ENCODE results near the gene ABHD16B. TPM values are rescaled to one million over a fixed set of nuclear protein-coding genes. Genes with fewer than 3 reads are reported as not detected.

Gene ABHD16B
- total RNA-seq, 1 donor from 2014 or later, result not detected

DNA sequence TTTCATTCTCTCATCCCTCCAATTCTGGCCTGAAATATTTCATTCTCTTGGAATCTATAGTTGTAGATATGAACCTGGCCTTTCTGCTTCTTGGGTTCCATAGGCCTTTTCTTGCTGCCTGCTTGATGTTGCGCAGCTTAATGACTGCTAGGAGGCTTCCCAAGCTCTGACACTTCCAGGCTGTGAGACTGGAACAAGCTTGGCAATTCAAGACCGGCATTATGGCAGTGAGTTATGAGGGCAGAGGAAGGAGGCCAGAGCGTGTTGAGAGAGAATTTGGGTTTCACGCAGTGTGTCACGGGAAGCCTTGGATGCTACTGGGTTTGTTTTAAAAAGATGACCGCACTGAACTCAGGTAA is 32.7 kb downstream of the ABHD16B start:
- intact Hi-C loops (cut with micrococcal nuclease), result loop anchor here (1.0 to 2.0 kb wide), 8 partner anchors 62 to 374 kb away; partner anchors contain the start of genes ARFRP1, GMEB2, PPDPF and PRPF6

DNA sequence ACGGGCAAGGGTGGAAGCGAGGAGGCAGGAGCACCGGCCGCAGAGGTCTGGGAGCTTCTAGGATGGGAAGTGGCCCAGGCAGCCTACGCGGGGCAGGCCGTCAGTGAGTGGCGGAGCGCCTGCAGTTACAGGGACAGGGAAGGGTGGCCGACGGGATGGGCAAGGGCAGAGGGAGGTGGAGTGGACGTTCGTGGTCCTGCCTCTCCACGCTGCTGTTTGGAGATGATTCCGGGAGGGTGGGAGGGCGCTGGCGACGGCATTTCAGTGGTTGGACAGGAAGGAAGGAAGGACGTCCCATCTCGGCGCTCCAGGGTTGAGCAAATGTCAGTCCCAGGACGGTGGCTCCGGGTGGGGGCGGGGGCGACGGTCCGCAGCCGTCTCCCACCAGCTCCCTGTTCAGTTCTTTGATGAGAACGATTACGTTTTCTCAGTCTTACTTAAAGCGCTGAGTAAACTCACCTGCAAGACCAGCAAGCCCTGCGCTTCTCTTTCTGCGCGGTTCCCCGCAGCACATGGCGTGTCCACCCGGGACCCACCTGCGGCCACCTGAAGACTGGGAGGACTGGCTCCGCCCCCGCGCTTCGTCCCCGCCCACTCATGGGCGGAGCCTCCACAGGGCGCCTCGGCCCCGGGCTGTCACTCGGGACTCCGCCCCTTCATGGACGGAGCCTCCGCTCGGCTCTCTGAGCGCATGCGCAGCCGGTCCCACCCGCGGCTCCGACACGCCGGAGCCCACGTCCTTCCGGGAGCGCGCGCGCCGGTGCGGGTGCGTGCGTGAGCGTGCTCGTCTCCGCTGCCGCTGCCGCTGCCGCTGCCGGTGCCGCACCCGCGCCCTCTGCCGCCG is 33.3 kb downstream of the ABHD16B start, which contains the start of gene DNAJC5:
Gene DNAJC5, plus strand, starts transcription at position 769 of the 844 bp plus-strand sequence. CDS start 33,220 bp downstream, outside the sequence.
- intact Hi-C loops (cut with micrococcal nuclease), result loop anchor here (1.0 to 2.0 kb wide), 8 partner anchors 62 to 374 kb away; partner anchors contain the start of genes ARFRP1, GMEB2, PPDPF and PRPF6

DNA sequence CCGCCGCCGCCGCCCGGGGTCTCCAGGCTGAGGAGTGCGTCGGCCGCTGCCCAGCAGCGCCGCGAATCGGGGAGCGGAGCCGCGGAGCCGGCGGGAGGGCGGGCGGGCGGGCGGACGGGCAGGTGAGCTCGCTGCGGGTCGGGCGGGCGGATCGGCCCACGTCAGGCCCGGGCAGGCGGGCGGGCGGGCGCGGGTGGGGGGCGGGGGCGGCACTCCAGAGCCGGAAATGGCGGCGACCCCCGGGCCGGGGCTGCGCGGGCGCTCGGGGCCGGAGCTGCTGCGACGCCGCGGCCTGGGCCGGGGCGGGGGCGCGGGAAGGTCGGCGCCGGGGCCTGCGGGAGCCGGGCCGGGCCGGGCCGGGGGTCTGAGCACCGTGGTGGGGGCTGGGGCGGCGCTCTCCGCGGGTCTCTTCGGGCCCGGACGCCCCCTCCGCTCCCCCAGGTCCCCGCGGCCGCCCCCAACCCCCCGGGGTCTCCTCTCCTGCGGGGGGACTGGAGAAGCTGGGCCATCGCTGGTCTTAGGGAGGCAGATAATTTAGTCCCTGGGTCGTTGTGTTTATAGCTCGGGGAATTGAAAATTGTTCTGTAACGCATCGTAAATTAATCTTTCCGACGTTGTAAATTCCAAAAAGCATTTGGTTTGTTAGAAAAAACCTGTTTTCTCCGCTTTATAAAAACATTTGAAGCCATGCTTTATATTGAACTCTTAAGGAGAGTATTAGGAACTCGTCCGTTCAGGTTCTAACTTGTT is 34.1 kb downstream of the ABHD16B start:
- intact Hi-C loops (cut with micrococcal nuclease), result loop anchor here (2.0 kb wide), 4 partner anchors 65 to 269 kb away; partner anchors contain the start of genes GMEB2, PRPF6, TCEA2 and ZBTB46

DNA sequence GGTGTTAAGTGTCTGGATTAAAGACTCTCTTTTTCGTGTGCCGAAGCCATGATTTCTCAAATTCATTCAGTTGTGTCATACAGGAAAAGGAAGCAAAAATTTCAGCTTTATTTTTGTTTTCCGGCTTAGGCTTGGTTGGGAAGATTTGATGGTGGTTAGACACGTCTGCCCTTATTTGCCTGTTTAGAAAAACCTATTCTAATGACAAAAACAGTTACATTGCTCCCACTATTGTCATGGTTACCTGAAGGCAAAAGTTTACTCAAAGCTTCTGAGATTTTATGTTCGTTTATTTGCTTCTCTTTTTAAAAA is 34.6 kb downstream of the ABHD16B start:
- intact Hi-C loops (cut with micrococcal nuclease), result loop anchor here (1.0 to 2.0 kb wide), 6 partner anchors 31 to 269 kb away; partner anchors contain the start of genes GMEB2, PRPF6, TCEA2 and TPD52L2

DNA sequence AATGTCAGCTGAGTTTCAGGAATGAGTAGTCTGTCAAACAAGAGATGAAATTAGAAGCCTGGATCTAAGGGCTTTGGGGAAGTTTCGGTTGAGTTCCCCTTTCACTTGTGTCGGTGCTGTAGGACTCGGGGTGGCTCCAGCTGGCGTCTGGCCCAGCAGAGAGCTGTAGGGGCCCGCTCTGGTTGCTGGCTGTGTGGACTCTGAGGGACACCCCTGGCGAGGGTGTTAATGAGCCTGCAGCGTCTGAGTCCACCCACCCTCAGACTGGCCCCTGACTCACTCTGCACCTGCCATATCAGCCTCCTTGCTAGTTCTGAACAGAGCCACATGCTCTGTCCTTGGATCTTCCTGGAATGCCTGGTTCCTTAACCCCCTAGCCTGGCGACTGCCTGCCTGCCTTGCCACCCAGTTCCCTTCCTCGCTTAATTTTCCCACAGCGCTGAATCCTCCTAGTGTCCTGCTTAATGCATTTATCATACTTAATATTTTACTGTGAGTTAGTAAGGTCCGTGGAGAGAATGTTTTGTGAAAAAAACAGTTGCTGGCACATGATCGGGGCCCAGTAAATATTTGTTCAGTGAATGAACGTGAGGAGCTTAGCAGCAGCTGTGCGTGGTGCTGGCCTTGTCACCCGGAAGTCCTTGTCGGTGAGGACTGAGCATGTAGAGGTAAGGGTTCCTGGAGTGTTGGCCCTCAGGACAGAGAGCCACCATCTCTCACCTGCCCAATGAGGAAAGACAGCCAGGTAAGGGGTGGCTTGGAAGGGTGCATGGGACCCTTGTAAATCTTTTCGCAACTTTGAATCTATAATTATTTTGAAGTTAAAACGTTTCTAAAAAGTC is 35.2 kb downstream of the ABHD16B start:
- intact Hi-C loops (cut with micrococcal nuclease), result loop anchor here (1.0 kb wide), 2 partner anchors 31 to 45 kb away; partner anchors contain the start of gene TPD52L2

DNA sequence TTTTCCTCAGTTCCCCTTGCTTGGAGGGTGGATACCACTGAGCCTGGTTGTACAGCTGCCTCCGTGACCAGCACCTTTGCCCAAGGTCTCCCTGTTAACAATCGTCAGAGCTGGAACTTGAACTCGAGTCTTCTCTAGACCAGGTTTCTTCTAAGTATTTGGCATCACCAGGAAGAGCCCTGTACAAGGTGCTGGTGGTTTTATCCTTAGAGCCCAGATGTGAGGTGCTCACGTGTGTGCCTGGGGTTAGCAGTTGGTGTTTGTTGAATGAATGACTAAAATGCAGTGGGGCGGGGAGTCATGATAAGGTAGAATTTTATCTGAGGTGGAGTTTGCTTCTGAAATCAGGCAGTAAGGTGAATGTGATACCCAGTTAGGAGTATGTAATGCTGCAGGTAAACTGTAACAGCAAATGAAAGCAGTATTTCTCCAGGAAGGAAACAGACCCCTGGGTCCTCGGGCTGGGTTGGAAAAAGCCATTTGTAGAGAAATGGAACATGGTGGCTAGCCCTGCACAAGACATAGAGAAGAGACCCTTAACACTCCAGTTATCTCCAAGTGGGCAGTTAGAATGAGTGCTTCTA is 36.8 kb downstream of the ABHD16B start:
- intact Hi-C loops (cut with micrococcal nuclease), result no loop called here

- intact Hi-C loops (cut with micrococcal nuclease), result no loop called here
These were observed 37.7 kb downstream of the ABHD16B start for GRCh38 chr20:63898882-63899558.

GRCh38 chr20:63900413-63900812 is 39.1 kb downstream of the ABHD16B start:
- intact Hi-C loops (cut with micrococcal nuclease), result no loop called here

DNA sequence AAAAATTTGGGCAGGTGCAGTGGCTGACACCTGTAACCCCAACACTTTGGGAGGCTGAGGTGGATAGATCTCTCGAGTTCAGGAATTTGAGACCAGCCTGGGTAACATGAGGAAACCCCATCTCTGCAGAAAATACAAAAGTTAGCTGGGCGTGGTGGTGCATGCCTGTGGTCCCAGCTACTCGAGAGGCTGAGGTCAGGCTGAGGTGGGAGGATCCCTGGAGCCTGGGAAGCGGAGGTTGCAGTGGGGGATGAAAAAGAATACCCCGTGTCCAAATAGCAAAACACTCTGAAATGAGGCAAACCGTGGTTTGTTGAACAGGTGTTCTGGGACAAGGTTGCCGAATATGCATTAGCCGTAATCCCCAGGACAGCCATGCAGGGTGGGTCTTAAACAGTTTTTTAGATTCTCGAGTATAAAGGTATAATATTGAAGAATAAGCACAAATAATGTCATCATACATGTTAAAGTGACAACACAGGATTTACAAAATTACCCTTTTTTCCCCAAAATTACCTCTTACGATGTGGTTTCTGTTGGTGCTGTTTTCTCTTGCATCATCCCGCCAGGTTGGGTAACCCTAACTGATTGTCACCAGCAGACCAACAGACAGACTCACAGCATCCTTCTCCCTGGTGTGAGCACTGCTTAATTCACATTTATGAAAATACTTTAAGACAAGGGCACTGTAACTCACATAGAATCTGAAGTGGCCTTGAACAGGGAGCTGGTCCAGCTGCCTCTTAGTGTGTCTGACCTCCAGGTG is 42.7 kb downstream of the ABHD16B start:
- intact Hi-C loops (cut with micrococcal nuclease), result loop anchor here (2.0 kb wide), 1 partner anchor 37 kb away; no protein-coding TSS in a partner anchor

DNA sequence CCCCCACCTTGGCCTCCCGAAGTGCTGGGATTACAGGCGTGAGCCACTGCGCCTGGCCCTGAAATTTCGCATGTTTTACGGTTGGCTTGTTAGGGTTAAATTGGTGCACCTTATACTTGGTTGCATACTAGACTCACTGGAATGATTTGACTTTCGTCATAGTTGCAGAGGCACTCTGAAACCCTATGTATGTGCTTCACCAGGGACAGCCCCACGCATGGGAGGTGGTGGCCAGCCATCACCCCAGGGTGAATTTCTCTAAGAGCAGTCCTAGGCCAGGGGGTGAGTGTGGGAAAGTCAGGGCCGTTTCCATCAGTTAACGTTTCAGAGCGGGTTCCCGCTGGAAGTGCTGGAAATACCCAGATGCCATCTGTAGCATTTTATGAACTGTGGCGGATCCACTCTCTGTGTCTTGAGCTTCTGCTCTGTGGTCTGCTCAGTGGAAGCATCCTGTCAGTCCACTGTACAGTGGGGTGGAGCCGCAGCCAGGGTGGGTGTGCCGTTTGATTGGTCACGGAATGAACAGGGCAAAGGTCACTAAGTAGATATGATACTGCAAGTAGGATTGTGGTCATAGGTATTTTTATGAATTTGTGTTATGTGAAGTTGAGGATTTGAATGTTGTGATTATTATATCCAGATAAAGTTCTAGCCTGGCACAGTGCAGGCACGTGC is 46.8 kb downstream of the ABHD16B start:
- intact Hi-C loops (cut with micrococcal nuclease), result loop anchor here (2.0 kb wide), 1 partner anchor 73 kb away; the partner anchor contains the start of gene PRPF6

GRCh38 chr20:63911176-63911575 is 49.9 kb downstream of the ABHD16B start:
- intact Hi-C loops (cut with micrococcal nuclease), result no loop called here

Other genes starting within 250 kb of the ABHD16B start
- gene GMEB2, start 234.4 kb upstream of the ABHD16B start, total RNA-seq, result 15.5 and 16.8 TPM in 2 replicates
- gene STMN3, start 208.1 kb upstream of the ABHD16B start, total RNA-seq, result 14.3 and 15.5 TPM in 2 replicates
- gene RTEL1, start 203.2 kb upstream of the ABHD16B start, total RNA-seq, result 43.1 and 47.5 TPM in 2 replicates
- gene TNFRSF6B, start 164.8 kb upstream of the ABHD16B start, total RNA-seq, result not detected in 2 replicates
- 67.0 and 74.5 TPM in 2 replicates for gene ARFRP1, start 153.5 kb upstream of the ABHD16B start, total RNA-seq
- gene ZGPAT, start 153.5 kb upstream of the ABHD16B start, total RNA-seq, result 46.5 and 50.4 TPM in 2 replicates
- gene LIME1, start 124.8 kb upstream of the ABHD16B start, total RNA-seq, result 73.8 and 77.7 TPM in 2 replicates
- gene SLC2A4RG, start 121.7 kb upstream of the ABHD16B start, total RNA-seq, result 66.1 and 70.4 TPM in 2 replicates
- gene ZBTB46, start 30.2 kb upstream of the ABHD16B start, total RNA-seq, result 0.54 and 0.61 TPM in 2 replicates
- 53.8 and 53.9 TPM in 2 replicates for gene TPD52L2, start 3.8 kb downstream of the ABHD16B start, total RNA-seq
- gene DNAJC5, start 33.6 kb downstream of the ABHD16B start, total RNA-seq, result 58.3 and 58.4 TPM in 2 replicates
- gene UCKL1, start 94.9 kb downstream of the ABHD16B start, total RNA-seq, result 43.0 and 45.5 TPM in 2 replicates
- 29.0 and 29.5 TPM in 2 replicates for gene ZNF512B, start 108.4 kb downstream of the ABHD16B start, total RNA-seq
- gene SAMD10, start 118.1 kb downstream of the ABHD16B start, total RNA-seq, result 44.0 and 45.4 TPM in 2 replicates
- 85.2 and 85.6 TPM in 2 replicates for gene PRPF6, start 119.6 kb downstream of the ABHD16B start, total RNA-seq
- gene C20orf204, start 174.7 kb downstream of the ABHD16B start, total RNA-seq, result 14.7 and 15.5 TPM in 2 replicates
- 1.8 and 2.2 TPM in 2 replicates for gene SOX18, start 188.1 kb downstream of the ABHD16B start, total RNA-seq
- gene TCEA2, start 201.7 kb downstream of the ABHD16B start, total RNA-seq, result 47.4 and 48.2 TPM in 2 replicates
- gene RGS19, start 218.0 kb downstream of the ABHD16B start, total RNA-seq, result 99.2 and 101 TPM in 2 replicates
- 0.61 and 0.64 TPM in 2 replicates for gene OPRL1, start 218.6 kb downstream of the ABHD16B start, total RNA-seq
- not detected in 2 replicates for gene LKAAEAR1, start 222.9 kb downstream of the ABHD16B start, total RNA-seq
- not detected in 2 replicates for gene NPBWR2, start 246.1 kb downstream of the ABHD16B start, total RNA-seq

Data from T-helper 1 cell treated with Interleukin-12 subunit alpha and Interleukin-12 subunit beta and Interleukin-4 antibody, amounts not matched to agents 30 ng/mL and 1 ng/mL, for 36 hours (primary cell).